IMR-90 (cell line): ENCODE results near the gene LELP1. TPM values are rescaled to one million over a fixed set of nuclear protein-coding genes. Genes with fewer than 3 reads are reported as not detected.

Experiments
- ATAC-seq: fragments of 200-7000 bp; cut with Tn5 transposase; 2 replicates; pipeline ENCODE4 v1.9.1; 2020; ENCODE audit warnings: low read depth, mild to moderate bottlenecking, moderate library complexity
- BruUV-seq: library from RNA; stranded (reverse); fragments of 400-500 nt; replicated peaks from 2 replicates; lab custom pipeline; 2021; lab: Mats Ljungman, UMichigan
- CTCF ChIA-PET: fragments of 300-600 bp; formaldehyde crosslinking; extraction: SDS; loops from one replicate; lab custom pipeline; 2021; ENCODE audit warnings: antibody characterized with exemption; lab: Yijun Ruan, JAX
- POLR2A ChIA-PET: fragments of 300-600 bp; sonication (Branson Sonifier 250); formaldehyde crosslinking; loops from one replicate; lab custom pipeline; 2022; ENCODE audit warnings: antibody characterized with exemption; ENCODE audit not compliant: unreplicated experiment; lab: Charles Lee
- DNase-seq: peaks from one replicate; pipeline ENCODE4 v3.0.0; 2013
- H2AFZ ChIP-seq: replicated peaks from 2 replicates; pipeline ENCODE3; 2013; ENCODE audit warnings: low read length, mild to moderate bottlenecking; ENCODE audit not compliant: poor library complexity
- H2AK5ac ChIP-seq: 2 replicates; pipeline ENCODE4 v1.6.1; 2013; ENCODE audit warnings: low read depth, low read length, inconsistent platforms
- H2AK9ac ChIP-seq: replicated peaks from 2 replicates; pipeline ENCODE3; 2013; ENCODE audit warnings: mild to moderate bottlenecking, low read depth, low read length, moderate library complexity; ENCODE audit not compliant: poor library complexity
- H2BK120ac ChIP-seq: 2 replicates; pipeline ENCODE4 v1.6.1; 2013; ENCODE audit warnings: low read depth, low read length, inconsistent platforms
- H2BK15ac ChIP-seq: 3 replicates; pipeline ENCODE4 v1.6.1; 2013; ENCODE audit warnings: low read depth, low read length, inconsistent platforms
- H2BK20ac ChIP-seq: 2 replicates; pipeline ENCODE4 v1.6.1; 2013; ENCODE audit warnings: low read depth, mild to moderate bottlenecking, inconsistent platforms, low read length, moderate library complexity
- H2BK5ac ChIP-seq: 2 replicates; pipeline ENCODE4 v1.6.1; 2013; ENCODE audit warnings: mild to moderate bottlenecking, low read depth, low read length, inconsistent platforms; ENCODE audit not compliant: poor library complexity, severe bottlenecking
- H3K14ac ChIP-seq: replicated peaks from 2 replicates; pipeline ENCODE4 v1.6.1; 2013; ENCODE audit warnings: low read depth, low read length, inconsistent platforms
- H3K18ac ChIP-seq: 2 replicates; pipeline ENCODE4 v1.6.1; 2013; ENCODE audit warnings: low read depth, low read length, control low read depth
- H3K23ac ChIP-seq: 2 replicates; pipeline ENCODE4 v1.6.1; 2013; ENCODE audit warnings: low read depth, low read length, inconsistent platforms
- H3K27ac ChIP-seq: 2 replicates; pipeline ENCODE4 v1.5.1; 2013; ENCODE audit warnings: mild to moderate bottlenecking, control low read depth, low read length; ENCODE audit not compliant: insufficient read depth
- H3K27me3 ChIP-seq: 2 replicates; pipeline ENCODE4 v1.6.1; 2013; ENCODE audit warnings: low read length; ENCODE audit not compliant: control insufficient read depth, insufficient read depth
- H3K36me3 ChIP-seq: 2 replicates; pipeline ENCODE4 v1.6.1; 2013; ENCODE audit warnings: low read length, mixed read lengths; ENCODE audit not compliant: control insufficient read depth, insufficient read depth
- H3K4ac ChIP-seq: 2 replicates; pipeline ENCODE4 v1.6.1; 2013; ENCODE audit warnings: low read depth, low read length, inconsistent platforms
- H3K4me1 ChIP-seq: 2 replicates; pipeline ENCODE4 v1.6.1; 2013; ENCODE audit warnings: low read length, mixed read lengths; ENCODE audit not compliant: control insufficient read depth, insufficient read depth
- H3K4me2 ChIP-seq: 2 replicates; pipeline ENCODE4 v1.6.1; 2013; ENCODE audit warnings: low read depth, mild to moderate bottlenecking, control low read depth, low read length, moderate library complexity
- H3K4me3 ChIP-seq: 2 replicates; pipeline ENCODE4 v1.5.1; 2013; ENCODE audit warnings: low read depth, mild to moderate bottlenecking, control low read depth, low read length, moderate library complexity; ENCODE audit not compliant: insufficient read depth
- H3K56ac ChIP-seq: 2 replicates; pipeline ENCODE4 v1.6.1; 2013; ENCODE audit warnings: low read length, inconsistent platforms; ENCODE audit not compliant: insufficient read depth; ENCODE audit errors: extremely low read depth
- H3K79me1 ChIP-seq, 2 experiments: 2 replicates each; pipeline ENCODE4 v1.6.1; 2013; ENCODE audit warnings: low read length in 2 of 2, inconsistent platforms in 1 of 2, low read depth in 1 of 2
- H3K9ac ChIP-seq: 2 replicates; pipeline ENCODE4 v1.6.1; 2013; ENCODE audit warnings: low read depth, low read length, control low read depth
- H3K9me1 ChIP-seq: 2 replicates; pipeline ENCODE4 v1.6.1; 2013; ENCODE audit warnings: low read length, inconsistent platforms; ENCODE audit not compliant: insufficient read depth
- H3K9me3 ChIP-seq: 2 replicates; pipeline ENCODE4 v1.6.1; 2013; ENCODE audit warnings: low read length; ENCODE audit not compliant: control insufficient read depth, insufficient read depth
- H4K20me1 ChIP-seq: 2 replicates; pipeline ENCODE4 v1.6.1; 2013; ENCODE audit warnings: low read length, inconsistent platforms; ENCODE audit not compliant: insufficient read depth
- H4K5ac ChIP-seq: 2 replicates; pipeline ENCODE4 v1.6.1; 2013; ENCODE audit warnings: mild to moderate bottlenecking, low read depth, low read length, control low read depth
- H4K8ac ChIP-seq, 2 experiments: 2 replicates each; pipeline ENCODE4 v1.6.1; 2013; ENCODE audit warnings: low read depth in 2 of 2, low read length in 2 of 2, control low read depth in 1 of 2, inconsistent platforms in 1 of 2
- H4K91ac ChIP-seq: 2 replicates; pipeline ENCODE4 v1.6.1; 2013; ENCODE audit warnings: low read depth, low read length, inconsistent platforms; ENCODE audit not compliant: insufficient read depth
- CEBPB ChIP-seq: IDR thresholded peaks from 2 replicates; pipeline ENCODE4 v1.6.1; 2012; ENCODE audit warnings: low read depth, low read length, improper control_type of control experiment
- WGBS, 2 experiments: methylation state at CpG; one replicate each; pipeline versions ENCODE4 v1.1.5 to v1.1.7; 2013; ENCODE audit warnings: missing lambda C conversion rate in 2 of 2; ENCODE audit not compliant: insufficient read length in 1 of 2; ENCODE audit errors: extremely low coverage in 2 of 2; 5-methylcytosine and 5-hydroxymethylcytosine counted together
- dilution Hi-C: fragments of 300-500 bp; cut with HindIII; formaldehyde crosslinking; loops from one replicate; pipeline ENCODE4 v1.14.3; 2018; ENCODE audit warnings: low sequenced_read_pairs; ENCODE audit not compliant: unreplicated experiment
- in situ Hi-C: fragments of 300-500 bp; cut with MboI; formaldehyde crosslinking; loops from 3 replicates; pipeline ENCODE4 v1.14.3; 2019; ENCODE audit warnings: low sequenced_read_pairs, inconsistent platforms, mixed read lengths
- intact Hi-C: fragments of 100-400 bp; cut with micrococcal nuclease; formaldehyde crosslinking; loops from 2 replicates; pipeline ENCODE4 v1.10.0; 2022
- polyA plus RNA-seq, 3 experiments: library from polyadenylated mRNA; depleted of rRNA; stranded (reverse); fragments of >200 nt; gene quantifications; 2 replicates each; pipeline ENCODE4 v1.2.3, GENCODE V29; 2012; ENCODE audit warnings: low replicate concordance in 1 of 3
- total RNA-seq: library from RNA; depleted of rRNA; stranded (reverse); fragments of >200 nt; gene quantifications from 2 replicates; pipeline ENCODE4 v1.2.3, GENCODE V29; 2012

LELP1 gene
- total and polyA plus RNA-seq, 2 of the 4 experiments (the other 2 are of a cell fraction), result not detected

GRCh38 chr1:153233448-153233847 lies 30.2 kb downstream of the LELP1 start:
- Histone ChIP-seq H4K8ac (no peak overlapping the region), H3K9me1 (no peaks in the 10 kb centered on the region), H3K4ac (no peak overlapping the region), H4K20me1 (no peaks in the 10 kb centered on the region), H2AFZ (no peak overlapping the region), H3K4me2 (no peak overlapping the region), H3K14ac (no peak overlapping the region), H3K79me1 (no peaks in the 10 kb centered on the region), H2AK5ac (no peak overlapping the region), H2AK9ac (no peak overlapping the region), H2BK15ac (no peak overlapping the region), H3K36me3 (no peaks in the 10 kb centered on the region), H2BK20ac (no peak overlapping the region), H2BK120ac (no peak overlapping the region), H3K56ac (no peak overlapping the region), H3K18ac (no peak overlapping the region), H3K27me3 (no peaks in the 10 kb centered on the region), H3K9ac (no peak overlapping the region), H4K5ac (no peak overlapping the region), H3K4me1 (no peaks in the 10 kb centered on the region), H3K23ac (no peak overlapping the region), H3K4me3 (no peak overlapping the region), H2BK5ac (no peak overlapping the region), H3K27ac (no peak overlapping the region), H3K9me3 (no peaks in the 10 kb centered on the region), H4K91ac (no peak overlapping the region)
- ATAC-seq (no peak), DNase-seq (no peak)
- ChIA-PET POLR2A (no interaction called here), CTCF (no interaction called here)
- intact Hi-C loops (no loop called here), dilution Hi-C loops (no loop called here), in situ Hi-C loops (no loop called here)
- BruUV-seq, result no TSS peak
- WGBS, 2 experiments, result no CpG with 5 or more reads among the region's 1 CpG
- TF ChIP-seq CEBPB, result no peak
